Measurements from ENCODE around the gene COL5A2. TPM values are rescaled to one million over a fixed set of nuclear protein-coding genes. Genes with fewer than 3 reads are reported as not detected.
A peak's percentile ranks its signal among the peaks of the same experiment; 100 is the strongest.

The COL5A2 gene
- total and polyA plus RNA-seq, 9 of the 15 experiments (the other 6 are each of a cell fraction or from before 2014, with no cell fraction given), result 0.01 to 0.54 (median 0.19) TPM

- TF ChIP-seq HDAC3 (IDR thresholded peaks at IDR 0.05; ENCODE audit: borderline replicate concordance, partially characterized antibody) (no peak), RFX1 (IDR thresholded peaks at IDR 0.05) (no peak), ZNF655 (CRISPR knock-in tag; IDR thresholded peaks at IDR 0.05) (no peak), TAF15 (IDR thresholded peaks at IDR 0.05; ENCODE audit: low read depth, low read length) (no peak), SMARCA4 (IDR thresholded peaks at IDR 0.05) (peak; percentile 30; the same call in 1 of the 2 replicates)
Measured at GRCh38 chr2:189204322-189204941, 24.9 kb upstream of the COL5A2 start (continued).

- no TSS peak for BruUV-seq (replicated peaks)
- TF ChIP-seq ZNF232 (CRISPR knock-in tag; IDR thresholded peaks at IDR 0.05) (no peak), USF2 (CRISPR knock-in tag; IDR thresholded peaks at IDR 0.05) (no peak), CXXC5 (CRISPR knock-in tag; IDR thresholded peaks at IDR 0.05) (no peak), EWSR1 (IDR thresholded peaks at IDR 0.05; ENCODE audit: borderline replicate concordance, low read depth, partially characterized antibody) (no peak), ZNF12 (CRISPR knock-in tag; IDR thresholded peaks at IDR 0.05) (no peak), ZKSCAN1 (IDR thresholded peaks at IDR 0.05; ENCODE audit: low read depth, low read length) (no peak), ZNF766 (CRISPR knock-in tag; conservative IDR thresholded peaks at IDR 0.05) (no peak), BDP1 (IDR thresholded peaks at IDR 0.05; ENCODE audit: insufficient read depth, insufficient read length) (no peak), RBFOX2 (IDR thresholded peaks at IDR 0.05; ENCODE audit: low read depth, low read length) (no peak)
- TF ChIP-seq, protein P1, sequence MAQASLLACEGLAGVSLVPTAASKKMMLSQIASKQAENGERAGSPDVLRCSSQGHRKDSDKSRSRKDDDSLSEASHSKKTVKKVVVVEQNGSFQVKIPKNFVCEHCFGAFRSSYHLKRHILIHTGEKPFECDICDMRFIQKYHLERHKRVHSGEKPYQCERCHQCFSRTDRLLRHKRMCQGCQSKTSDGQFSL (CRISPR knock-in tag; IDR thresholded peaks at IDR 0.05), result no peak
- TF ChIP-seq, protein P1 (tag; IDR thresholded peaks at IDR 0.05), result no peak
- TF ChIP-seq, protein P2, sequence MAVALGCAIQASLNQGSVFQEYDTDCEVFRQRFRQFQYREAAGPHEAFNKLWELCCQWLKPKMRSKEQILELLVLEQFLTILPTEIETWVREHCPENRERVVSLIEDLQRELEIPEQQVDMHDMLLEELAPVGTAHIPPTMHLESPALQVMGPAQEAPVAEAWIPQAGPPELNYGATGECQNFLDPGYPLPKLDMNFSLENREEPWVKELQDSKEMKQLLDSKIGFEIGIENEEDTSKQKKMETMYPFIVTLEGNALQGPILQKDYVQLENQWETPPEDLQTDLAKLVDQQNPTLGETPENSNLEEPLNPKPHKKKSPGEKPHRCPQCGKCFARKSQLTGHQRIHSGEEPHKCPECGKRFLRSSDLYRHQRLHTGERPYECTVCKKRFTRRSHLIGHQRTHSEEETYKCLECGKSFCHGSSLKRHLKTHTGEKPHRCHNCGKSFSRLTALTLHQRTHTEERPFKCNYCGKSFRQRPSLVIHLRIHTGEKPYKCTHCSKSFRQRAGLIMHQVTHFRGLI (CRISPR knock-in tag; IDR thresholded peaks at IDR 0.05), result no peak
Measured at GRCh38 chr2:189203177-189203799, 23.7 kb upstream of the COL5A2 start.

More at GRCh38 chr2:189203177-189203799, 23.7 kb upstream of the COL5A2 start:
- WGBS (ENCODE audit: insufficient coverage, low coverage, missing lambda C conversion rate), result 2% methylated on average over 4 of the region's 4 CpGs
- intact Hi-C loops (cut with micrococcal nuclease), result no loop called here
- Histone ChIP-seq H3K9ac (ENCODE audit: insufficient read depth in 1 of 2, low read depth in 2 of 2, low read length in 2 of 2) (peak overlapping the region; percentile 35 to 73; a peak in 2 of 4 replicates), H2AFZ (ENCODE audit: low read depth, low read length) (peak overlapping the region; percentile 93), H3K4me2 (ENCODE audit: insufficient read depth, low read length) (peak overlapping the region; percentile 64), H4K20me1 (replicated peaks; ENCODE audit: control insufficient read depth, insufficient read depth, low read length) (no peaks in the 10 kb centered on the region), H3K27ac (ENCODE audit: extremely low read depth, low read depth, low read length) (peak overlapping the region; percentile 68; the same call in 2 of the 3 replicates), H3K79me2 (ENCODE audit: control insufficient read depth, insufficient read depth, low read length) (no peaks in the 10 kb centered on the region), H3K9me1 (ENCODE audit: control insufficient read depth, insufficient read depth, low read length) (no peaks in the 10 kb centered on the region), H3K36me3 (ENCODE audit: control insufficient read depth, insufficient read depth, low read length) (no peaks in the 10 kb centered on the region), H3K4me1 (replicated peaks in 1 of 2; ENCODE audit: control insufficient read depth in 2 of 2, insufficient read depth in 2 of 2, low read length in 2 of 2) (peaks cover 4 to 8% of the 10 kb centered on the region in 2 experiments; a peak in 4 of 5 replicates), H3K27me3 (ENCODE audit: control insufficient read depth in 2 of 2, insufficient read depth in 2 of 2, low read length in 2 of 2) (no peaks in the 10 kb centered on the region), H3K4me3 (peak overlapping the region; percentile 22), H3K9me3 (replicated peaks; ENCODE audit: control insufficient read depth, insufficient read depth, low read depth, low read length) (no peaks in the 10 kb centered on the region)
- in situ Hi-C loops (cut with MboI), result no loop called here
- CTCF ChIA-PET (ENCODE audit: low intra/inter-chr PET ratio), result no interaction called here
- no peak for FAIRE-seq
- peak in 2 of 4 experiments; percentile 16 to 48 for DNase-seq (ENCODE audit: extremely low read depth in 1 of 4, low spot score in 3 of 4)
- peak; percentile 85 for ATAC-seq
- POLR2A ChIA-PET, result no interaction called here
